Measurements from ENCODE around the gene GRIN3A. TPM values are rescaled to one million over a fixed set of nuclear protein-coding genes. Genes with fewer than 3 reads are reported as not detected.

GRIN3A gene
- total RNA-seq (2021): not detected in 2 replicates
- long read RNA-seq: 0 reads

GRCh38 chr9:101738566-101739183, at the start of gene GRIN3A:
TSS of gene GRIN3A (minus strand) at chr9:101738647. CDS start at chr9:101737979, 668 bp downstream.
- Histone ChIP-seq H3K27ac (ENCODE audit: insufficient read length, low read depth, low read length) (no peak within 1 kb of the TSS), H3K18ac (ENCODE audit: insufficient read length, low read depth, low read length) (no peak within 1 kb of the TSS), H3K79me2 (ENCODE audit: insufficient read depth, low read length) (no peaks in the 10 kb centered on the region), H2BK20ac (ENCODE audit: low read depth, low read length, poor library complexity, severe bottlenecking) (no peak within 1 kb of the TSS), H2BK120ac (ENCODE audit: low read depth, low read length, poor library complexity, severe bottlenecking) (no peak within 1 kb of the TSS), H2BK12ac (ENCODE audit: insufficient read length, low read depth, low read length) (no peak within 1 kb of the TSS), H3K4me2 (ENCODE audit: insufficient read depth, insufficient read length, low read length) (peak within 1 kb of the TSS; percentile 49), H2AFZ (ENCODE audit: low read length) (no peak within 1 kb of the TSS), H4K20me1 (ENCODE audit: control insufficient read depth, insufficient read depth, insufficient read length) (no peaks in the 10 kb centered on the region), H3K4ac (ENCODE audit: low read depth, low read length) (no peak within 1 kb of the TSS), H3K4me1 (ENCODE audit: insufficient read depth, low read length) (0 out of 2 replicates have a peak, but pooled peaks cover 2% of the 10 kb centered on the region), H3K56ac (ENCODE audit: insufficient read length, low read depth, low read length) (no peak within 1 kb of the TSS), H3K23me2 (ENCODE audit: insufficient read length, low read depth, low read length, poor library complexity, severe bottlenecking) (peaks cover 11% of the 10 kb centered on the region), H3K9ac (ENCODE audit: extremely low read depth, insufficient read length, low read length) (no peak within 1 kb of the TSS), H4K91ac (ENCODE audit: insufficient read length, low read depth, low read length) (no peak within 1 kb of the TSS), H3K9me3 (ENCODE audit: control insufficient read depth, low read depth, low read length) (no peaks in the 10 kb centered on the region), H3K23ac (ENCODE audit: insufficient read length, low read depth, low read length) (no peak within 1 kb of the TSS), H4K5ac (ENCODE audit: insufficient read length, low read depth, low read length) (no peak within 1 kb of the TSS), H4K8ac (replicated peaks; ENCODE audit: insufficient read length, low read depth, low read length) (no peak within 1 kb of the TSS), H2BK15ac (ENCODE audit: low read depth, low read length) (no peak within 1 kb of the TSS), H3K14ac (ENCODE audit: insufficient read depth, low read length) (no peak within 1 kb of the TSS), H3T11ph (ENCODE audit: low read length) (no peak within 1 kb of the TSS), H3K79me1 (ENCODE audit: insufficient read depth, low read depth, low read length, poor library complexity, severe bottlenecking) (no peaks in the 10 kb centered on the region), H3K27me3 (ENCODE audit: insufficient read depth, low read length) (peaks cover 15% of the 10 kb centered on the region; the same call in 1 of the 2 replicates), H2AK5ac (ENCODE audit: insufficient read length, low read length) (no peak within 1 kb of the TSS), H2BK5ac (ENCODE audit: insufficient read length, low read length) (no peak within 1 kb of the TSS)
- Mint-ChIP-seq H3K9me3 (no peaks in the 10 kb centered on the region; a peak in 2 of 5 replicates), H3K27me3 (ENCODE audit: low read depth) (peaks cover 81% of the 10 kb centered on the region), H3K36me3 (ENCODE audit: insufficient read depth in 1 of 3, low read depth in 3 of 3) (no peaks in the 10 kb centered on the region; a peak in 1 of 7 replicates), H3K27ac (no peak within 1 kb of the TSS), H3K4me1 (peaks cover 23 to 29% of the 10 kb centered on the region in 2 experiments), H3K4me3 (peak within 1 kb of the TSS; percentile 69 to 89)
- peak; percentile 35; the same call in 2 of the 3 replicates for TF ChIP-seq CTCF (conservative IDR thresholded peaks at IDR 0.05)
- peak; percentile 49 for DNase-seq
- no CpG with 5 or more reads among the region's 26 CpGs for WGBS (ENCODE audit: extremely low coverage, insufficient read length, low lambda C conversion rate)

Data from H9 (cell line).